Posterior vena cava (tissue), 2 donors: ENCODE results near the gene PASK. TPM values are rescaled to one million over a fixed set of nuclear protein-coding genes. Genes with fewer than 3 reads are reported as not detected.

Experiments used
- DNase-seq: peaks from one replicate; pipeline ENCODE4 v3.0.0-alpha.2; 2020; ENCODE audit warnings: low spot score
- intact Hi-C, 2 donors: fragments of 100-400 bp; cut with DNase I; formaldehyde crosslinking; loops; one replicate each; pipeline versions ENCODE4 v1.14.1 to v1.14.2; 2022 to 2023
- total RNA-seq, 2 donors: library from RNA; stranded (reverse); fragmentation: NEBNext Ultra II Directional; extraction: Animal tissue kit (Norgen Biotek cat#: 25700); gene quantifications; one replicate each; pipeline ENCODE4 v1.2.1, GENCODE V29; 2021
- donor health status: DM: yes; HTN: yes; CAD: no.
- donor health status: DM: yes; HTN: yes; CAD: no.

The PASK gene
- total RNA-seq, 2 donors from 2014 or later: 2.3 to 4.4 TPM

DNA sequence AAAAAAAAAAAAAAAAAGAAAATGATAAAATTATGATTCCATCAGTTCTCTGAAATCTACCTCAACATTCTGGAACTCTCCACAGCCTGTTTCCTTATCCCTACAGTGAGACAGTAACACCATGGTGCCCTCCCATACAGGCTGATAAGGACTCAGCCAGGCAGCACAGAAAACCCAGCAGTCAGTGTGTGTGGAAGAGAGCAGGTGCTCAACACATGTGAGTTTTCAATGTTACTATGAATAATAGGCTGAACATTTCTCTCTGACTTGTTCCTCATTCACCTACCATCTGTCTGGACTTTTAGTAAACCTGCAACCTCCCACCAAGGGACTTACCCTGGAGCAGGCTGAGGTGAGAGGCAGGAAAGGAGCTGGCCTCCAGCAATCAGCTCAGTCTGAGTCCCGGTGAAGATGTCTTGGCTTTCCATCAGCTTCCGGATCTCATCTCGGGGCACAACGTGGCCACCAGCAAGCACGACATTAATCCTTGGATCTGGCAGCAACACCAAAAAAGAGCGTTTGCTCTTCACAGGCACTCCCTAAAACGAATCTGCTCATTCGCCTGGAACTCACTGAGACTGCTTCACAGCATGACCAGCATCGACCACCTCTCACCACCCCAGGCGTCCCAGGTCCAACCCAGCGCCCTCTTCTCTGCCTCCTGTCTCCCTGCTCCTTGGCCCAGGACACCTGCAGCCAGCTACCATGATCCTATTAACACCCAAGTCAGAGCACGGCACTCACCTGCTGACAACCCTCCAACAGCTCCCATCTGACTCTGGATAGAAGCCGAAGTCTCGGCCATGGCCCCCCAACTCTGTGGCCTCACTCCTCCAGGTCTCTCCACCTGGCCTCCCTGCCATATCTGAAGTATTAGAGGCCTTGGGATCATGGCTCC lies 16.5 kb downstream of the PASK start:
- DNase-seq: peak; percentile 60
- intact Hi-C loops: no loop called here

- intact Hi-C loops: no loop called here
- peak; percentile 53 for DNase-seq
Observed at GRCh38 chr2:241131531-241131930, 17.7 kb downstream of the PASK start.

DNA sequence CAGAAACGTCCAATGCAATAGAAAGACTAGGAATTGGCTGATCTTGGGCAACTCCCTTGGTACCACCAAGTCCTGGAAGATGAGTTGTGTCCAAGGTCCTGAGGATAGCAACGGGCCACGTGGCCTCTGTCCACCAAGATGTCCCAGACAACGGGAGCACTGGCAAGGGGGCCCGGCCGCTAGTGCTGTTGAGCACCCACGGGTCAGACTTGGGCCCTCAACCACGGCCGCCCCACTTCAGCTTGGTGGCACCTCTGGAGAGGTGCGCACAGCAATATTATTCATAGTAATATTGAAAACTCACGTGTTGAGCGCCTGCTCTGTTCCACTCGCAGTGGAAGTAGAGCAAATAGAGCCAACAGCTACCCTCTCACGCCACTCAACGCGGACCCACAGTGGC lies 19.0 kb downstream of the PASK start:
- peak; percentile 71 for DNase-seq

GRCh38 chr2:241129086-241129871 lies 20.0 kb downstream of the PASK start:
- intact Hi-C loops: no loop called here
- peak; percentile 59 for DNase-seq

More for the DNA sequence above, 19.0 kb downstream of the PASK start:
- intact Hi-C loops: no loop called here

DNA sequence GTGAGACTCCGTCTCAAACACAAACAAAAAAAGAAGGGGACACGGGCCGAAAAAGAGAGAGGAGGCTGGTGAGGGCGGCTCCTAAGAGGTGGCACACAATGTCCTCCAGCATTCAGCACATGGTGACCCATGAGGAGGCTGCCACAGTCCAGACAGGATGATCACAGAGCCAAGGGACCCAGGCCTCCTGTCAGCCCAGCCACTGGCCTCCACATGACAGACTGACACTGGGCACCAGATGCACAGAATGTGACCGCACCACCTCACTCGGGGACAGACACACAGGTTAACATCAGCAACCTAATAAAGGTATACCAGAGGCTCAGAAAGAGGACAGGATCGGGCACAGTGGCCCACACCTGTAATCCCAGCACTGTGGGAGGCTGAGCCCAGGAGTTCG lies 21.0 kb downstream of the PASK start:
- intact Hi-C loops: no loop called here
- DNase-seq: peak; percentile 51

DNA sequence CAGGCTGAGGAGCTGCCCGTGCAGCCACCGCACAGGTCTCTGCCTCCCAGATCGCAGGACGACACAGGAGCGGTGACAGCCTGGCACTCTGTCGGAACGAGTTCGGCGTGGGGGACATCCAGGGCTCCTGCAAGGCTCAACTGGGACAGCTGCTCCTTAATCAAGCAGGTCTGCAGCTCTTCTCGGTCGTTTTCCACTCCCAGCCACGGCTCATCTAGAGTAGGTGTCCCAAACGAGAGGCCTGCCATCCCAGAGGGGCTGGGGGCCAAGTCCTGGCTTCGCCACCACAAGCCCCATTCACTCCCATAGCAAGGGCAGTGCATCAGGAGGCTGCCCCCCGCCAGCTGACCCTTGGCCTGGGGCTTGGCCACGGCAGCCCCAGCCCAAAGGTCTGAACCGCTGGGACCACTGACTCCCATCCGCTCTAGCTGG lies 22.5 kb downstream of the PASK start:
- peak; percentile 78 for DNase-seq
- intact Hi-C loops: no loop called here

GRCh38 chr2:241126201-241126611 lies 23.1 kb downstream of the PASK start:
- peak; percentile 79 for DNase-seq

GRCh38 chr2:241125626-241126025 lies 23.6 kb downstream of the PASK start:
- DNase-seq: peak; percentile 72
- intact Hi-C loops: no loop called here

More at GRCh38 chr2:241126201-241126611, 23.1 kb downstream of the PASK start:
- intact Hi-C loops: no loop called here

DNA sequence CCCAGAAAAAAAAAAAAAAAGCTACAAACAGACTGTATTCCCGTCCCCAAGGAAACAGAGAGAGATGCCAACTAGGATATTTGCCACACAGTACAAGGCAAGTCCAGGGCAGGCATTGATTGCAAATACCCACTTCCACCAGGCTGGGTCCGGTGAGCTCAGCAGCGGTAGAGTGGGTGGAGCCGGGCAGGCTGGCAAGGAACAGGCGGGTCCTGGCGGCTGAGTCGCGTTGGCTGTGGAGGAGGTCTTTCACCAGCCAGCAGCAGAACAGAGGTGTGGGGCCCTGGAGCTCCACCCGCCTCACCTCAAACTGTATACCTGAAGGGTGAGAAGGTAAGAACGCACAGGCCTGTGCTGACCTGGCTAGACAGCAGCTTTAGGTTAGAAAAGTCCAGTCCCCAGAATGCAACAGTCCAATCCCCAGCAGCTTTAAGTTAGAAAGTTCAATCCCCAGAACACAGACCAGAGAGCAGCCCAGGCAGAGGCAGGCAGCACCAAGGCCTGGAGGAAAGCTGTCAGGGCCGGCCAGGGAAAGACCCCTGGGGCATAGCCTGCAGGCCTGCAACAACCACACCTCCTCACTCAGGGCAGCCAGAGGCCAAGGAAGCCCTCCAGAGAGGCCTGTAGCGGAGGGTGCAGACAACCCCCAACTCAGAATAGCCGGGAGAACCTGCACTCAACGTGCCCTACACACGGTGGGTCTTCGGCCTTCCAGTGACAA lies 25.3 kb downstream of the PASK start:
- DNase-seq: peak; percentile 67
- intact Hi-C loops: no loop called here

DNA sequence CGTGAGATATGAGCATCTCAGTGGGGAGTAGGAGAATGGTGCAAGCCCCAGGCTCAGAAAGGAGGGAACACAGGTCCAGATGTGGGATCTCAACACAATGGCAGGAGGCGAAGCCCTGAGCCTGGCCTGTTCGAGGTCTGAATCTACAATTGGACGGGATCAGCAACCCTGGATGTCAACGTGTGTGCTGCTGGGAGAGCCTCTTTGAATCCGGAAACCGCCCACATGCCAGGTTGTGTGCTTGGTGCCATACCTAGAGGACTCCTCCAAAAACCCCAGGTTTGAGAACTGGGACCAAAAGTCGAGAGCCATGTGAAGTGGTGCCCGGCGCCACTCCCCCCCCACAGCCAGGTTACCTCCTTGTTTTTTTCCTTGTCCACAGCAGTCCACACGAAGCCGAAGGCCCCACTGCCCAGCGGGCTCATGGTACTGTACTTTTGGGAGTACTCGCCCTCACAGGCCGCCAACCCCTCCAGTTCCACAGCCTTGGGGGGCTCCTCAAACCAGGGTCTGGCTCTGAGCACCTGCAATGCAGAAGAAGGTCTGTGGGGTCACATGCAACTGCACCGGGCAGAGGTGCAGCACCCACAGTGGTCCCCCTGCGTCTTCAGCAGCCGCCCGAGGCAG lies 26.8 kb downstream of the PASK start:
- intact Hi-C loops: no loop called here
- DNase-seq: peak; percentile 59

- intact Hi-C loops: no loop called here
- no peak for DNase-seq
Observed at GRCh38 chr2:241121008-241121407, 28.3 kb downstream of the PASK start.

- intact Hi-C loops: no loop called here
- no peak for DNase-seq
Observed at GRCh38 chr2:241120440-241120839, 28.8 kb downstream of the PASK start.

GRCh38 chr2:241118737-241119505 lies 30.4 kb downstream of the PASK start:
- DNase-seq: peak; percentile 69
- intact Hi-C loops: no loop called here

DNA sequence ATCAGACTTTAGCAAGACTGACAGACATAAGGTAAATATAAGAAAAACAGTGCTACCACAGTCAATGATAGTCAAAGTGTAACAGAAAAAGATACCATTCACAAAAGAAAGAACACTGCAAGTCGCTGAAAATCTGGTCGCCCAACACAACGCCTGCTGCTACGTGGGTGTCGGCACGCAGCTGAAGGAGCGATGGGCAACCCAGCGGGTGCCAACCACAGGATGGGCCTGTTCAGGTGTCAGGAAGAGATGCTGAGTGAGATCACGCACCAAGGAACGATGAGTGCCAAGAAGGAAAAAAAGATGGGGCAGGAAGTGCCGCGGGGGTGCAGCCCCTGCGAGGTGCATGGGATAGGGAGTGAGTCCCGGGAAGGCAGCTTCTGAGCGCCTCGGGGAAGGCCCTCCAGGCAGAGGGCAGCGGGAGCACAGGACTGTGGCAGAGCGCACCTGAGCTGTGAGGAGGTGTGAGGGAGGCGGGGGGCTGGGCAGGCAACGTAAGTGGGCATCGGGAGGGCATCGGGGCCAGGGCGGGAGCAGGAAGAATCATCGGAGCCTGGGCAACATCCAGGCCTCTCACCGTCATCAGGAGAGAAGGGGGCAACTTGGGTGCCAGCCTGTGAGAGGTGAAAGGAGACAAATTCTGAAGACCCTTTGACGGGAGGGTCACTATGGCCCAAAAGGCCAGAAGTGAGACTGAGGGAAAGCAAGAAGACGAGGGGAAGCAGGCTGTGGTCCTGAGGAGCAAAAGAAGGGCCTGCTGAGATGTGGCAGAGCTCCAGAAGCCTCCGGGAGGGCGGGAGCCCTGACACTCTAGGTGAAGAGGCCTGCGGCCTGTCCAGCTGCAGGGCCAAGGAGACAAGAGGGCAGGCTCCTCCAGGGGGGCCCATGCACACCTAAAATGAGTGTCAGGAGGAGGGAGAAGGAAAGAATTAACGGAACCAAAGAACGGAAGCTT lies 32.4 kb downstream of the PASK start:
- intact Hi-C loops: no loop called here
- DNase-seq: peak; percentile 73

DNA sequence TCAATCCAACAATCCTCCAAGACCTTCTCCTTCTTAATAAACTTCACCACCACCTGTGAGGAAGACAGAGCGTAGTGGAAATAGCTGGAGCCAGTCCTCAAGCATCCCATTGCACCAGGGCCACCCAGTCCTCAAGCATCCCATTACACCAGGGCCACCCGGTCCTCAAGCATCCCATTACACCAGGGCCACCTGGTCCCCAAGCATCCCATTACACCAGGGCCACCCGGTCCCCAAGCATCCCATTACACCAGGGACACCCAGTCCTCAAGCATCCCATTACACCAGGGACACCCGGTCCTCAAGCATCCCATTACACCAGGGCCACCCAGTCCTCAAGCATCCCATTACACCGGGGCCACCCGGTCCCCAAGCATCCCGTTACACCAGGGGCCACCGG lies 33.9 kb downstream of the PASK start:
- intact Hi-C loops: no loop called here
- DNase-seq: no peak

DNA sequence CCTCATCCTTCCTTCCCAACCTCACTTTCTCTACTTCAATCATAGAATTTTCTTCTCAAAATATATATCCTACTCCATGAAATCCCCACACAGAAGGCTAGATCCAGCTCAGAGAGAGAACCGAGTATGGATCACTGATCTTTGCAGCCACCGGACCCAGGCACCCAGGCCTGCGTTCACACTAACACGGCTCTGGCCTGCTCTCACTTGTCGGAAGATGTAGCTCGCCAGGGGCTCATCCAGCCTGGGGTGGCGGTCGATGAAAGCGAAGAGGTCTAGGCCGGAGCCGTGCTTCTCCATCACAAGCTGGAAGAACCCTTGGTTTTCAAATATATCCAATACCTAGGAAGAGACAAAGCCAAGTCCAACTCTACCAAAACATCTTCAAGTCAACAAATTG lies 34.4 kb downstream of the PASK start:
- intact Hi-C loops: no loop called here
- DNase-seq: no peak

DNA sequence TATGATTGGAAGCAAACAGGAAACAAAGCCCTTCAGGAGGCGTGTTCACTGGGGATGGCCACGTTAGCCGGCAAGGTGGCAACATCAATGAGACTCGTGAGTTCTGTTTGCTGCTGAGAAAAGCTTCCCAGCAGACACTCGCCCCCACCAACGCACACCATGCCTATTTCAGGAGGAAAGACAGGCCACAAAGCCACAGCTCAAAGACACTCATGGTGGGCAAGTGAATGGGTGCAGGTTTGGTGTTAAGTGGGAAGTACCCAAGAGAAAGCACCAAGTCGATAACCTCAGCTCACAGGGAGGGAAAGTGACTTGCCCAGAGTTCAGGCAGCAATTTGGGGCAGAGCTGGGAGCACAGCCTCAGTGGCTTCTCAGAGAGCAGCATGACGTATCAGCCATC lies 36.7 kb downstream of the PASK start:
- intact Hi-C loops: no loop called here
- no peak for DNase-seq
